Measurements from ENCODE around the gene INO80.

Gene INO80

GRCh38 chr15:41043276-41043951, 72.7 kb downstream of the INO80 start:
- no peak overlapping the region for H3K4me3 ChIP-seq (ENCODE audit: low read depth, low read length)
- TF ChIP-seq, protein P1, sequence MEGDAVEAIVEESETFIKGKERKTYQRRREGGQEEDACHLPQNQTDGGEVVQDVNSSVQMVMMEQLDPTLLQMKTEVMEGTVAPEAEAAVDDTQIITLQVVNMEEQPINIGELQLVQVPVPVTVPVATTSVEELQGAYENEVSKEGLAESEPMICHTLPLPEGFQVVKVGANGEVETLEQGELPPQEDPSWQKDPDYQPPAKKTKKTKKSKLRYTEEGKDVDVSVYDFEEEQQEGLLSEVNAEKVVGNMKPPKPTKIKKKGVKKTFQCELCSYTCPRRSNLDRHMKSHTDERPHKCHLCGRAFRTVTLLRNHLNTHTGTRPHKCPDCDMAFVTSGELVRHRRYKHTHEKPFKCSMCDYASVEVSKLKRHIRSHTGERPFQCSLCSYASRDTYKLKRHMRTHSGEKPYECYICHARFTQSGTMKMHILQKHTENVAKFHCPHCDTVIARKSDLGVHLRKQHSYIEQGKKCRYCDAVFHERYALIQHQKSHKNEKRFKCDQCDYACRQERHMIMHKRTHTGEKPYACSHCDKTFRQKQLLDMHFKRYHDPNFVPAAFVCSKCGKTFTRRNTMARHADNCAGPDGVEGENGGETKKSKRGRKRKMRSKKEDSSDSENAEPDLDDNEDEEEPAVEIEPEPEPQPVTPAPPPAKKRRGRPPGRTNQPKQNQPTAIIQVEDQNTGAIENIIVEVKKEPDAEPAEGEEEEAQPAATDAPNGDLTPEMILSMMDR (IDR thresholded peaks at IDR 0.05; ENCODE audit: borderline replicate concordance, insufficient read depth, low read depth, low read length): no peak

GRCh38 chr15:41042851-41043250, 73.2 kb downstream of the INO80 start:
- TF ChIP-seq, protein P1 (IDR thresholded peaks at IDR 0.05; ENCODE audit: borderline replicate concordance, insufficient read depth, low read depth, low read length): no peak
- H3K4me3 ChIP-seq (ENCODE audit: low read depth, low read length): no peak overlapping the region

GRCh38 chr15:41039121-41039520, 77.0 kb downstream of the INO80 start:
- no peak overlapping the region for H3K4me3 ChIP-seq (ENCODE audit: low read depth, low read length)
- TF ChIP-seq, protein P1 (IDR thresholded peaks at IDR 0.05; ENCODE audit: borderline replicate concordance, insufficient read depth, low read depth, low read length): no peak

- TF ChIP-seq, protein P1 (IDR thresholded peaks at IDR 0.05; ENCODE audit: borderline replicate concordance, insufficient read depth, low read depth, low read length): no peak
- no peak overlapping the region for H3K4me3 ChIP-seq (ENCODE audit: low read depth, low read length)
These were observed 84.1 kb downstream of the INO80 start for GRCh38 chr15:41032079-41032328.

- TF ChIP-seq, protein P1 (IDR thresholded peaks at IDR 0.05; ENCODE audit: borderline replicate concordance, insufficient read depth, low read depth, low read length): no peak
- H3K4me3 ChIP-seq (ENCODE audit: low read depth, low read length): no peak overlapping the region
These were observed 84.6 kb downstream of the INO80 start for GRCh38 chr15:41031232-41032078.

- no peak overlapping the region for H3K4me3 ChIP-seq (ENCODE audit: low read depth, low read length)
- TF ChIP-seq, protein P1 (IDR thresholded peaks at IDR 0.05; ENCODE audit: borderline replicate concordance, insufficient read depth, low read depth, low read length): no peak
These were observed 87.2 kb downstream of the INO80 start for GRCh38 chr15:41028853-41029252.

DNA sequence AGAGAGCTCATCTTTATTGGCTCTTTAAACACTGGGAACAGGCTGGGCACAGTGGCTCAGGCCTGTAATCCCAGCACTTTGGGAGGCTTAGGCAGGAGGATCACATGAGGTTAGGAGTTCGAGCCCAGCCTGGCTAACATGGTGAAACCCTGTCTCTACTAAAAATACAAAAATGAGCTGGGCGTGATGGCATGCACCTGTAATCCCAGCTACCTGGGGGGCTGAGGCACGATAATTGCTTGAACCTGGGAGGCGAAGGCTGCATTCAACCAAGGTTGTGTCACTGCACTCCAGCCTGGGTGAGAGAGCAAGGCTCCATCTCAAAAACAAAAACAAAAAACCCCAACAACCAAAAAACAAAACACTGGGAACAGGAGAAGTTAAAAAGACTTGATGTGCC, 90.7 kb downstream of the INO80 start:
- TF ChIP-seq, protein P1 (IDR thresholded peaks at IDR 0.05; ENCODE audit: borderline replicate concordance, insufficient read depth, low read depth, low read length): no peak
- H3K4me3 ChIP-seq (ENCODE audit: low read depth, low read length): no peak overlapping the region

Data from GM12875 (cell line).